CD1c-positive myeloid dendritic cell (primary cell): ENCODE data around the gene ANGPTL2.

Experiments
- DNase-seq: peaks from one replicate; pipeline ENCODE4 v3.0.0-alpha.2; 2016; ENCODE audit errors: extremely low spot score

Gene ANGPTL2

GRCh38 chr9:127116957-127117356 lies 5.5 kb downstream of the ANGPTL2 start:
- no peak for DNase-seq

GRCh38 chr9:127116088-127116726 lies 6.2 kb downstream of the ANGPTL2 start:
- no peak for DNase-seq

GRCh38 chr9:127114606-127115005 lies 7.8 kb downstream of the ANGPTL2 start:
- DNase-seq, result no peak

- no peak for DNase-seq
Measured at GRCh38 chr9:127113191-127113972, 9.1 kb downstream of the ANGPTL2 start.

- DNase-seq, result no peak
Measured at GRCh38 chr9:127112735-127113161, 9.7 kb downstream of the ANGPTL2 start.

- DNase-seq, result no peak
Measured at GRCh38 chr9:127112056-127112455, 10.4 kb downstream of the ANGPTL2 start.

GRCh38 chr9:127109212-127109711 lies 13.2 kb downstream of the ANGPTL2 start:
- DNase-seq, result no peak

- no peak for DNase-seq
Measured at GRCh38 chr9:127107929-127108876, 14.2 kb downstream of the ANGPTL2 start.

- DNase-seq, result no peak
Measured at GRCh38 chr9:127107171-127107928, 15.1 kb downstream of the ANGPTL2 start.

- no peak for DNase-seq
Measured at GRCh38 chr9:127106466-127106855, 16.0 kb downstream of the ANGPTL2 start.

GRCh38 chr9:127105805-127106465 lies 16.5 kb downstream of the ANGPTL2 start:
- no peak for DNase-seq

GRCh38 chr9:127104581-127105311 lies 17.7 kb downstream of the ANGPTL2 start:
- no peak for DNase-seq

GRCh38 chr9:127102788-127103187 lies 19.6 kb downstream of the ANGPTL2 start:
- DNase-seq, result no peak

- no peak for DNase-seq
Measured at GRCh38 chr9:127102176-127102575, 20.3 kb downstream of the ANGPTL2 start.

GRCh38 chr9:127099664-127100063 lies 22.8 kb downstream of the ANGPTL2 start:
- no peak for DNase-seq

GRCh38 chr9:127098916-127099553 lies 23.4 kb downstream of the ANGPTL2 start:
- DNase-seq, result no peak

GRCh38 chr9:127097683-127098082 lies 24.8 kb downstream of the ANGPTL2 start:
- DNase-seq, result no peak

GRCh38 chr9:127096208-127096607 lies 26.2 kb downstream of the ANGPTL2 start:
- no peak for DNase-seq

GRCh38 chr9:127095411-127095810 lies 27.0 kb downstream of the ANGPTL2 start:
- DNase-seq, result no peak
